Thymus (tissue), 11 donors: ENCODE data around the gene AKAP9. TPM values are rescaled to one million over a fixed set of nuclear protein-coding genes. Genes with fewer than 3 reads are reported as not detected.
"Not testable (repeated sequence)": the region's sequence is repeated elsewhere in the genome, so short reads cannot be mapped to it uniquely, and the experiment has no call there.

Source experiments
- DNase-seq, 9 donors: peaks; one replicate each; pipeline ENCODE4 v3.0.0-alpha.2; 2013; ENCODE audit warnings: low spot score in 9 of 9, low read depth in 6 of 9, missing footprints in 1 of 9
- H3K27ac ChIP-seq, 2 donors: one replicate each; pipeline ENCODE4 v1.5.1; 2013; ENCODE audit warnings: control low read depth in 1 of 2, low read depth in 1 of 2, low read length in 1 of 2, mild to moderate bottlenecking in 1 of 2, moderate library complexity in 1 of 2
- H3K27me3 ChIP-seq, 2 donors: one replicate each; pipeline ENCODE4 v1.5.1; 2013; ENCODE audit warnings: low read length in 1 of 2; ENCODE audit not compliant: control insufficient read depth in 2 of 2, insufficient read depth in 1 of 2
- H3K36me3 ChIP-seq, 2 donors: one replicate each; pipeline ENCODE4 v1.5.1; 2013; ENCODE audit warnings: low read length in 1 of 2, mild to moderate bottlenecking in 1 of 2, moderate library complexity in 1 of 2; ENCODE audit not compliant: control insufficient read depth in 2 of 2, insufficient read depth in 2 of 2
- H3K4me1 ChIP-seq, 2 donors: one replicate each; pipeline ENCODE4 v1.5.1; 2013; ENCODE audit warnings: low read length in 2 of 2; ENCODE audit not compliant: control insufficient read depth in 2 of 2, insufficient read depth in 2 of 2
- H3K4me3 ChIP-seq, 2 donors: one replicate each; pipeline ENCODE4 v1.5.1; 2013; ENCODE audit warnings: low read length in 2 of 2, control low read depth in 1 of 2, mild to moderate bottlenecking in 1 of 2
- H3K9me3 ChIP-seq, 2 donors: one replicate each; pipeline ENCODE4 v1.5.1; 2013; ENCODE audit warnings: low read length in 1 of 2, mild to moderate bottlenecking in 1 of 2; ENCODE audit not compliant: control insufficient read depth in 2 of 2, insufficient read depth in 1 of 2
- WGBS: extraction: QIAGEN DNeasy Blood & Tissue Kit; methylation state at CpG from one replicate; pipeline ENCODE4 v1.1.7; 2013; 5-methylcytosine and 5-hydroxymethylcytosine counted together
- polyA plus RNA-seq: library from polyadenylated mRNA; stranded (reverse); fragments of 200-250 nt; gene quantifications from one replicate; pipeline ENCODE4 v1.2.3, GENCODE V29; 2013
- total RNA-seq: library from RNA; stranded (reverse); fragments of 120-200 nt; gene quantifications from one replicate; pipeline ENCODE4 v1.2.4, GENCODE V29; 2013
- donor health status: healthy.

Gene AKAP9
- total and polyA plus RNA-seq, 2 donors = 25.3 to 53.2 TPM

DNA sequence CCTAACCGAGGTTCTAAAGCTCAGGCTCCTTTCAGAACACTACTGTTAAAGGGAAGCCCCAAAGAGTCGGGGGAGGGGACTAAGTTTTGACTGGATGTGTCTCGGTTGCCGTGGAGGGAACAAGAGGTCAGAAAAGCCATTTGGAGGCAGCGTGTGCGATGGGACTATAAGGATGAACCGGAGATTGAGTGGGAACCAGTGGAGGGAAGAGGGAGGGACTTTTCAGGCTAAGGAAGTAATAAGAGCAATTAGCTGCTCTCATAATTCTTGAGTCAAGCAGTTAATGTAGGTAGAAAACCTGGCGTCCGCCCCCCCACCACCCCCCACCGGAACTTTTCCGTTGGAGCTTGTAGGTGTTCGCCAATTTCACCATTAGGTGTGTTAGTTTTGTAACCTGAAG lies 491 bp upstream of the AKAP9 start:
- H3K4me1 ChIP-seq = peaks cover 5 to 13% of the 10 kb centered on the region in 2 donors
- no peaks in the 10 kb centered on the region for H3K27me3 ChIP-seq
- no peaks in the 10 kb centered on the region for H3K9me3 ChIP-seq
- DNase-seq = peak in 6 of 9 donors; percentile 19 to 75 (median 38)
- peak overlapping the region; percentile 89 to 91 for H3K4me3 ChIP-seq
- peak overlapping the region; percentile 97 for H3K27ac ChIP-seq
- no peaks in the 10 kb centered on the region for H3K36me3 ChIP-seq
- WGBS = under 1% methylated on average over 12 of the region's 12 CpGs

DNA sequence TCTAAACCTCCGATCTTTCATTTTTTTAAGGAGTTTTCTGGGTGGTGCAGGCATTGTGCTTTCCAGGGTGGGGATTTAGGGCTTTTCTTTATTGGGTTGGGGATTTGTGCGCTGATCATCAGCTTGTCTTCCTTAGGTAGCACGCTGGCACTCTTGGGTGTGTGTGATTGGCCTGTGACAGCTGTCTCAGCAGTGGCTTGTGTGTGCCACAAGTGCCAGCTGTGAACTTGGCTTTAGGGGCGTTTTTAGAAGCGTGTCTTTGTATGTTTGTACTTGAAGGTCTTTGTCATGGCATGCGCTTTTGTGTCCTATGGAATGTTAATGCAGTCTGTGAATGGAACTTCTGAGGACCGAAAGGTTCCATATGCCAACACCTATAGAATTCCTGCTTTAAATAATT lies 788 bp downstream of the AKAP9 start:
- WGBS = 8% methylated on average over 7 of the region's 7 CpGs
- Histone ChIP-seq H3K36me3 (no peaks in the 10 kb centered on the region), H3K27me3 (no peaks in the 10 kb centered on the region), H3K27ac (peak overlapping the region; percentile 97), H3K4me3 (peak overlapping the region; percentile 89 to 91), H3K4me1 (peaks cover 5 to 13% of the 10 kb centered on the region in 2 donors), H3K9me3 (no peaks in the 10 kb centered on the region)
- DNase-seq = peak; percentile 47 to 85 (median 64)

DNA sequence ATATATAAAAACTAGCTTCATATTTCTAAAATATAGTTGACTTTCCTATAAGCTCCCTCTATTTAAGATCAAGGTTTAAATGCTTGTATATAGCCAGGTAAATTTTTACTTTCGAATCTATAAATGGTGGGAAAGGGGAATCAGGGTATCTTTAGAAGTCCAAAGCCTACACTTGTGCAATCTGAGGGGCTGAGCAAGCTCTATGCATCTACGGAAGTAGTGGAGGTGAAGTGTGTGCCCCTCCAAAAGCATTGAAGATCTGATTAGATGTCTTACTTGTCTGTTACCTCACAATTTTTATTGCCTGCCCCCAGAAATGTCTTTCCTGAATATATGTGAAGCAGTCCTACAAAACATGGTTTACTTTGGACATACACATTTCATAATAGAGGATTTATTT lies 1.6 kb downstream of the AKAP9 start:
- WGBS = 76% methylated on average over 2 of the region's 2 CpGs

DNA sequence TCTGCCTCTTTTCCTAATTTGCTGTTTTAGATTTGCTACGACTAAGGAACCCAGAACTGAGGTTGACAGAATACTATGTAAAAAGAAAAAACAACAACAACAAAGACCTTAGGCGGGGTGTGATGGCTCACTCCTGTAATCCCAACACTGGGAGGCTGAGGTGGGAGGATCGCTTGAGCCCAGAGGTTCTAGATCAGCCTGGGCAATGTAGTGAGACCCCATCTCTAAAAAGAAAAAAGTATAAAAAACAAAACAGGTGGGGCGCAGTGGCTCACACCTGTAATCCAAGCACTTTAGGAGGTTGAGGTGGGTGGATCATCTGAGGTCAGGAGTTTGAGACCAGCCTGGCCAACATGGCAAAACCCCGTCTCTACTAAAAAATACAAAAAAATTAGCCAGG lies 4.3 kb downstream of the AKAP9 start:
- H3K27me3 ChIP-seq, H3K27ac ChIP-seq, H3K9me3 ChIP-seq, DNase-seq, H3K36me3 ChIP-seq, H3K4me3 ChIP-seq: not testable (repeated sequence)
- WGBS = 99% methylated on average over 5 of the region's 5 CpGs
- H3K4me1 ChIP-seq = peaks cover 5 to 12% of the 10 kb centered on the region in 2 donors

More for the DNA sequence above, 1.6 kb downstream of the AKAP9 start:
- Histone ChIP-seq H3K4me1 (peaks cover 5 to 13% of the 10 kb centered on the region in 2 donors), H3K36me3 (no peaks in the 10 kb centered on the region), H3K27ac (peak overlapping the region in 1 of 2 donors; percentile 34), H3K27me3 (no peaks in the 10 kb centered on the region), H3K9me3 (no peaks in the 10 kb centered on the region), H3K4me3 (no peak overlapping the region)
- peak in 1 of 9 donors; percentile 28 for DNase-seq

DNA sequence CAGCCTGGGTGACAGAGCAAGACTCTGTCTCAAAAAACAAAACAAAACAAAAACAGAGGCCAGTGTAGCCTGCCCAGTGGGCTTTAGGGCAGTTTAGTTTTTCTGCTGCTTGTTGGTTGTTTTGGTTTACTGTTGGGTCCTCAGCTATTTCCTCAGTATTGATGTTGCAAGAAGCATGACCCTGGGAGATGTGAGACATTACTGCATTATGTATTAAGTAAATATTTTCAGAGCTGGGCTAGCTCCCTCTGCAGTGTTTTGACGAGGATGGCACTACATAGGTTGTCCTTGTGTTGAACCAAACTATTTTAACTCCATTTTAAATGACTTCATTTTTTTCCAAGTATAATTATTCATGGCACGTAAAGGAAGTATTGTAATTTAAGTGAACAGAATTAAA lies 4.8 kb downstream of the AKAP9 start:
- no peaks in the 10 kb centered on the region for H3K27me3 ChIP-seq
- no peaks in the 10 kb centered on the region for H3K9me3 ChIP-seq
- H3K4me1 ChIP-seq = peaks cover 5 to 9% of the 10 kb centered on the region in 2 donors
- H3K4me3 ChIP-seq = no peak overlapping the region
- no peak for DNase-seq
- no peak overlapping the region for H3K27ac ChIP-seq
- H3K36me3 ChIP-seq = no peaks in the 10 kb centered on the region
- WGBS = 91% methylated on average over 2 of the region's 2 CpGs

DNA sequence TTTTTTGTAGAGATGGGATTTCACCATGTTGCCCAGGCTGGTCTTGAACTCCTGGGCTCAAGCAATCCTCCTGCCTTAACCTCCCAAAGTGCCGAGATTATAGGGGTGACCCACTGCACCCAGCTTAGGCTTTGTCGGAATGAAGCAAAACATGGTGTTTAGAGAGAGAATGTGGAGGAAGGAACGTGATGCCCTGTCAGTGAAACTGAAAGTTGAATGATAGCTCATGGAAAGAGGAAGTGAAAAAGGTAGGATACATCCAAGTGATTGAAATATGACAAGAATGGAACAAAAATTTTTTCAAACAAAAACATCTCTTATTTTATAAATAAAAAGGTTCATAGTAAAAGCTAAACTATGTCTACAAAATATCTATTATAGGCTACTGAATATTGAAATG lies 5.9 kb downstream of the AKAP9 start:
- Histone ChIP-seq H3K4me3 (no peak overlapping the region), H3K4me1 (peaks cover 5 to 7% of the 10 kb centered on the region in 2 donors), H3K9me3 (no peaks in the 10 kb centered on the region), H3K27ac (no peak overlapping the region), H3K36me3 (no peaks in the 10 kb centered on the region), H3K27me3 (no peaks in the 10 kb centered on the region)
- WGBS = 44% methylated on average over 3 of the region's 3 CpGs
- DNase-seq = peak in 1 of 9 donors; percentile 15

DNA sequence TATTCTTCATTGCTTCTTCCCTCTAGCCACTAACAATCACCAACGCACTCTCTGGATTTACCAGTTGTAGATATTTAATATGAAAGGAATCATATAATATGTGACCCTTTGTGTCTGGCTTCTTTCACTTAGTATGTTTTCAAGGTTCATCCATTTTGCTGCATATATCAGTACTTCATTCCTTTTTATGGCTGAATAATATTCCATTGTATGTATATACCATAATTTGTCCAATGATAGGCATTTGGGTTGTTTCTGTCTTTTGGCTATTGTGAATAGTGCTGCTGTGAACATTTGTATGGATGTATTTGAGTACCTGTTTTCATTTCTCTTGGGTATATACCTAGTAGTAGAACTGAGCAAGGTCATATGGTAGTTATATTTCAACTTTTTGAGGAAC lies 7.3 kb downstream of the AKAP9 start:
- 99% methylated on average over 1 of the region's 1 CpG for WGBS

DNA sequence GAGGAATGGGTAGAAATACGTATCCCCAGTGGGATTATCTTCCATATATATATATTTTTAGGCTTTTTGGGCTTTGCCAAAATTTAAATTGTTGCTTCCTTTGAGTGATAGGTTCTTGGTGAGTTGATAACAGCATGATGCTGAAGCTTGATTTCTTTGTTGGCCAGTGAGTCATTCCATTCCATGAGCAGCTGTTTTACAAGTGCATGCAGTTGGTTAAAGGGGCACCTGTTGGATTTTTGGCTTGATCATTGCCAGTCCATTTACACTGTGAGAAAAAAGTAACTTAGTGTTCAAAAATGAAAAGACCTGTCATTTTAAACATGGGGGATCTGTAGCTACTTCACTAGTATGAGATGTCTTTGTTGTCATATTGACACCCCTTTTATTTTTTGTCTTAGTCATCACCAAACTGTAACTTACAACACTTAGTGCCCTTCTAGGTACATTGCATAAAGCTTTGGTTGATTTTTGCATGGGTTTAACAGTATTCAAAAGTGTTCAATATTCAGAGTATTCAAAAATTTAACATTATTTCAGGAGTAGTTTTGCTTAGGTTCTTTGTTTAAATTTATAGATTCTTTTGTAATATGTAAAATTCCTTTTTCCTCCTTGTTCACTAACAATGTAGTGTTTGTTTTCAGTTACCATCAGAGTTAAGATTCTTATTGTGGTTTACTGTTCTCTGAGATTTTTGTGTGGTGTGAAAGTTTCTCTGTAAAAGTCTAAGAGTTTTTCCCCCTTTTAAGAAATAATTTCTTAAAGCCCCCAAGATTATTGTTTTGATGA lies 8.8 kb downstream of the AKAP9 start:
- 98% methylated on average over 1 of the region's 1 CpG for WGBS
- DNase-seq = no peak
- Histone ChIP-seq H3K4me1 (no peaks in the 10 kb centered on the region), H3K36me3 (no peaks in the 10 kb centered on the region), H3K27me3 (no peaks in the 10 kb centered on the region), H3K27ac (no peak overlapping the region), H3K9me3 (no peaks in the 10 kb centered on the region), H3K4me3 (no peak overlapping the region)

More for the DNA sequence above, 7.3 kb downstream of the AKAP9 start:
- no peak overlapping the region for H3K4me3 ChIP-seq
- no peak for DNase-seq
- no peaks in the 10 kb centered on the region for H3K9me3 ChIP-seq
- H3K4me1 ChIP-seq = no peaks in the 10 kb centered on the region
- no peaks in the 10 kb centered on the region for H3K27me3 ChIP-seq
- no peaks in the 10 kb centered on the region for H3K36me3 ChIP-seq
- no peak overlapping the region for H3K27ac ChIP-seq

DNA sequence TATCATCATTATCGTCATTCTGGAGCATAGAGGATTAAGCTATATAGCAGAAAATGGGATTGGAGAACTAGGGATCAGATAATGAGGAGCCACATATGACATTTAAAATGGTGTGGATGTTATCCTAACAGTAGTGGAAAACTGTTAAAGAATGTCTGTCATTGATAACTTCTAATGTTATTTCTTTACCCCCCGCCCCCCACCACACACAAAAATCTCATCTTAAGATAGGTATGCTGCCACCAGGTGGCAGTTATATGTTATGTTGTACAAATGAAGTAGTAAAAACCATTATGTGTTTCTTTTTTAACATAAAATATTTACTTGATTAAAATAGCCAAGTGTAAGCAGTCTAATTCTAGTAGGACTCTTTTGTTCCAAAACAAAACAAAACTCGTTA lies 13.0 kb downstream of the AKAP9 start:
- no peaks in the 10 kb centered on the region for H3K27me3 ChIP-seq
- no peaks in the 10 kb centered on the region for H3K36me3 ChIP-seq
- over 99% methylated on average over 3 of the region's 3 CpGs for WGBS
- no peaks in the 10 kb centered on the region for H3K4me1 ChIP-seq
- H3K4me3 ChIP-seq = no peak overlapping the region
- no peak overlapping the region for H3K27ac ChIP-seq
- peak in 1 of 9 donors; percentile 37 for DNase-seq
- no peaks in the 10 kb centered on the region for H3K9me3 ChIP-seq
